RWPE1 (cell line): ENCODE results near the gene MAML3.
A peak's percentile ranks its signal among the peaks of the same experiment; 100 is the strongest.

Experiments used
- CTCF ChIA-PET: fragments of 350-600 bp; sonication (Branson Sonifier 250); formaldehyde crosslinking; extraction: SDS; loops from one replicate; lab custom pipeline; 2021; lab: Yijun Ruan, JAX
- POLR2A ChIA-PET: fragments of 400-600 bp; formaldehyde crosslinking; extraction: SDS; loops from one replicate; lab custom pipeline; 2020; ENCODE audit warnings: antibody characterized with exemption; ENCODE audit not compliant: low non-redundant PET; lab: Yijun Ruan, JAX
- DNase-seq: peaks from one replicate; pipeline ENCODE4 v3.0.0; 2012; ENCODE audit warnings: low spot score
- H3K27ac ChIP-seq: fragments of 450-650 bp; 2 replicates; pipeline ENCODE4 v1.5.1; 2017
- TF ChIP-seq, protein P1 (sequence below): fragments of 450-650 bp; conservative IDR thresholded peaks from 2 replicates; pipeline ENCODE4 v1.5.1; 2017; ENCODE audit warnings: low read depth, mild to moderate bottlenecking

The MAML3 gene

DNA sequence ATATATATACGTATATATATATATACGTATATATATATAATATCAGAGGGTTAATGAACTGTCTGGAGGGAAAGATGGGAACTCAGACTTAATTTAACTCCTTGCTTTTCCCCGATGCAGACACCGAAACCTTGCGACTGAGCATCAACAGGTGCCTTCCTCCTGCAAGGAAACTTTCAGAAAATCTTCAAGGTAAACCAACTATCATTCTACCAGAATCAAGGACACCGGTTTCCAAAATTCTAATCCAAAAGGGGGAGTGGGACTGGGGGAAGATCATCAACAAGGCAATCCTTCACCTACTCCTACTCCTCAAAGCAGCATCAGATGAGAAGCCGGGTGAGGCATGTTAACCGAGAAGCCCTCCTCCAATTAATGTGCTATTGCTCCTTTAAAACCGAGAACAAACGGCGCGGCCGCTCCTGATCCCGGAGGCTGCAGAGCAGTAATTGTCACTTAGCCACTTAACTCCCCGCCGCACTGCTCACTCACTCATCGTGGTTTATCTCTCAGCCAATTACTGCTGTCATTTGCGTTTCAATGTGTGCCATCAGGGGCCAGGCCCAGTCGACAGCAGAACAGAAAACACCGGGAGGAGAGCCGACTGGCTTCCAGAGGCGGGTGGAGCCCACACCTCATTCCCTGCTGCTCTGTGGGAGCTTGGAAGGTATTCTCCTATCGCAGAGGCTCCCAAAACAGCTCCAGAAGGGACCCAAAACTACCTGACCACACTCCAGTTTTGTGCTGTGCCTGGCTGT, 61.7 kb downstream of the MAML3 start:
- POLR2A ChIA-PET = no interaction called here
- TF ChIP-seq, protein P1, sequence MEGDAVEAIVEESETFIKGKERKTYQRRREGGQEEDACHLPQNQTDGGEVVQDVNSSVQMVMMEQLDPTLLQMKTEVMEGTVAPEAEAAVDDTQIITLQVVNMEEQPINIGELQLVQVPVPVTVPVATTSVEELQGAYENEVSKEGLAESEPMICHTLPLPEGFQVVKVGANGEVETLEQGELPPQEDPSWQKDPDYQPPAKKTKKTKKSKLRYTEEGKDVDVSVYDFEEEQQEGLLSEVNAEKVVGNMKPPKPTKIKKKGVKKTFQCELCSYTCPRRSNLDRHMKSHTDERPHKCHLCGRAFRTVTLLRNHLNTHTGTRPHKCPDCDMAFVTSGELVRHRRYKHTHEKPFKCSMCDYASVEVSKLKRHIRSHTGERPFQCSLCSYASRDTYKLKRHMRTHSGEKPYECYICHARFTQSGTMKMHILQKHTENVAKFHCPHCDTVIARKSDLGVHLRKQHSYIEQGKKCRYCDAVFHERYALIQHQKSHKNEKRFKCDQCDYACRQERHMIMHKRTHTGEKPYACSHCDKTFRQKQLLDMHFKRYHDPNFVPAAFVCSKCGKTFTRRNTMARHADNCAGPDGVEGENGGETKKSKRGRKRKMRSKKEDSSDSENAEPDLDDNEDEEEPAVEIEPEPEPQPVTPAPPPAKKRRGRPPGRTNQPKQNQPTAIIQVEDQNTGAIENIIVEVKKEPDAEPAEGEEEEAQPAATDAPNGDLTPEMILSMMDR = no peak
- CTCF ChIA-PET = no interaction called here
- DNase-seq = no peak
- peak overlapping the region; percentile 29; the same call in 1 of the 2 replicates for H3K27ac ChIP-seq

DNA sequence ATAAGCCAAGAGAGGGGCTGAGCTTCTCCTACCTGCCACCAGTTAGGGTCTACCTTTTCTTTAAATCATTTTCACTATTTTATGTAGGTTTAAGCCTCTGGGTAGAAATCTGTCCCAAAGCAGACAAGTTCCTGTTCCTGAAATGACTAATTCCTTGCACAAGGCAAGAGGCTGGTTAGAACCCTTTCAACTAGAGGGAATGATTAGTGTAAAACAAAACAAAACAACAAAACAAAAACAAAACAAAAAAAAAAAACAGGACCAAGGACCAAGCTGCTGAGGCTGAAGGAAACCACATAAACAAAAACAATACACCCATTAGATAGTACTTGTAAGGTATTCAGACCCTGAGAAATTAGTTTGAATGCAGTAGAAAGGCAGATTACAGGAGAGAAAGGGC, 62.7 kb downstream of the MAML3 start:
- ChIA-PET CTCF (no interaction called here), POLR2A (no interaction called here)
- TF ChIP-seq, protein P1 = no peak
- no peak overlapping the region for H3K27ac ChIP-seq
- DNase-seq = no peak

DNA sequence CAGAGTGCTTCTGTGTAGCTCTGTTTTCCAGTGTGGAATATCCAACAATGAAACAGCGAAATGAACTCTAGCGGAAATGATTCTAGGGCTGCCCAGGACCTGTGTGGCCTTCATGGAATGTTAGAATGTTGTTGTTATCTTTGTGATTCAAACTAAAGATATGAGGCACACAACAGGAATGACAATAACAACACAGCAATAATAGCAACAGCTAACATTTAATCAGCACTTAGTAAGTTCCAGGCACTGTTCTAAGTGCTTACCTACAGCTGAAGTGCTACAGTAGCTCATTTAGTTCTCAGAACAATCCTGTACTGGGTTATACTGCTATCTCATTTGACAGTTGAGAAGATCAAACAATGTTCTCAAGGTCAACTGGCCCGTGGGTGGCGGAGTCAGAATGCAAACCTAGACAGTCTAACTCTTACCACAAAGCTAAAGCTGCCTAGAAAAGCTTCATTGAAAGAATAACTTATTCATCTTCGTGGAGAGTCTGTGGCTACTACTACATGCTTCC, 63.7 kb downstream of the MAML3 start:
- ChIA-PET POLR2A (no interaction called here), CTCF (no interaction called here)
- TF ChIP-seq, protein P1 = no peak
- H3K27ac ChIP-seq = no peak overlapping the region
- no peak for DNase-seq

DNA sequence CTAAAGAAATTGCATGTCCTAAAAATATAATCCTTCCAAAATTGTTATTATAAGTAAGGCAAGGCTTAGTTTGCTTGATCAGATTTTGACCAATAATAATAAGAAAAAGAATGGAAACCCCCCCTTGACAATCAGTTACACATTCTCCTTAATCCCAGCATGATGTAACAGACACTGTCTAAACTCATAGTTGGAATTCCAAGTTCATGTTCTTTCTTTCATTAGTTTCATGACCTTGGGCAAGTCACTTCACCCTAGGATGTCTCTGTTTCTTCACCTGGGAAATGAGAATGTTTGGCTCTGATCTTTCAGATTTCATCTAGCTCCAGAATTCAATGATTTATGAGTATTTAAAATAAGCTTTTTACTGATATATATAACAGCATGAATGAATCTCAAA, 64.8 kb downstream of the MAML3 start:
- ChIA-PET POLR2A (no interaction called here), CTCF (no interaction called here)
- no peak for DNase-seq
- no peak overlapping the region for H3K27ac ChIP-seq
- TF ChIP-seq, protein P1 = no peak

DNA sequence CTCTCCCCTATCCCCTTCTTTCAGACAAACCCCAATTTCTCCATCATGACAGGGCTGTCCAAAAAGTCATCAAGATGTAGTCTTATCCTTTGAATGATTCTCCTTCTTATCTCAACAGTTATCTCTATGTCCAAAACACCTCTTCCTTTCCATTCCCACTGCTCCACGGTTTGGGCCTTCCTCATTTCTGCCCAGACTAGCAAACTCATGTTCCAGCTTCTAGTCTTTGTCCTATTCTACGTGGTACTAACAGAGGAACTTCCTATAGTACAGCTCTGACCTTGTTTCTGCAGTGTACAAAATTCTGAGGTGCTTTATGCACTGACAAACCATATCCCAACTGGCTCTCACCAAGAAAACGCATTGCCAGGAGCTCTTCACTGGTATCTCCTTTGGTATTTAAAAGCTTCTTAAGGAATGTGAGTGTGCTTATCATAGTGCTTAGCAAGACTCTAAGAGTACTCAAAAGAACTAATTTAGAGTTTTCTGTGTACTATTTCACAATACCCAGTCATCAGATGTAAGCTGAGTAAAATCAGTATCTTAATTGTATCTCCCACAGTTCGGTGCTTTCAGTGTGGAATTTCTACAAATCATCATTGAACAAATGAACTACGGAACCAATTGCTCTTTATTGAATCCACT, 65.5 kb downstream of the MAML3 start:
- ChIA-PET POLR2A (no interaction called here), CTCF (interaction anchor here (0.5 kb wide), 1 partner anchor 208 kb away, joined by 3 read pairs; no protein-coding TSS in a partner anchor)
- DNase-seq = no peak
- H3K27ac ChIP-seq = no peak overlapping the region
- TF ChIP-seq, protein P1 = no peak

DNA sequence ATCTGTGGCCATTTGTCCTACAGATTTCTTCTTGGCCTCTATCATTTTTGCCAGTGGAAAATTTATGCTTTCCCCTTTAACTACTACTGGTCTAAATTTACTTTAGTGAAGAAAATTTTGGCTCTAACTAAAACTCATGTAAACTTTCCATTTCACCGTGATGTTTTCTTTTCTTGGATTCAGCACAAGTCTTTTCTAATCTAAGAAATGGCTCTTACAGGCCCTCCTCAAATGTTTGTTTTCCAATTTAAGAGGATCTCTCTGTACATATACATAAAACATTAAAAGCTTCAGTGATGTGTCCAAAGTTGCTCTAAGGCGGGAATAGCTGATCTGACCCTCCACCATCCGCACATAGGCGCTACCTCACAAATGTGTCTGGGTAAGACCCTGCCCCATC, 68.1 kb downstream of the MAML3 start:
- no peak for DNase-seq
- H3K27ac ChIP-seq = no peak overlapping the region
- TF ChIP-seq, protein P1 = no peak
- POLR2A ChIA-PET = no interaction called here
- CTCF ChIA-PET = no interaction called here
